NCI-H146 (cell line): Measurements from ENCODE around the gene FDPS.
"Not testable (repeated sequence)": the region's sequence is repeated elsewhere in the genome, so short reads cannot be mapped to it uniquely, and the experiment has no call there.

Experiments used
- DNase-seq: peaks from one replicate; lab custom pipeline; 2025; lab: John Stamatoyannopoulos, UW

Gene FDPS

GRCh38 chr1:155285631-155286044 is 23.0 kb upstream of the FDPS start:
- no peak for DNase-seq

- no peak for DNase-seq
Observed at GRCh38 chr1:155286544-155286943, 22.1 kb upstream of the FDPS start.

- DNase-seq, result no peak
Observed at GRCh38 chr1:155287987-155288543, 20.6 kb upstream of the FDPS start.

GRCh38 chr1:155291006-155291405 is 17.7 kb upstream of the FDPS start:
- not testable (repeated sequence) for DNase-seq

- DNase-seq, result no peak
Observed at GRCh38 chr1:155293086-155293749, 15.4 kb upstream of the FDPS start.

GRCh38 chr1:155294520-155295182 is 14.0 kb upstream of the FDPS start:
- no peak for DNase-seq

- peak; percentile 25 for DNase-seq
Observed at GRCh38 chr1:155295183-155295941, 13.3 kb upstream of the FDPS start.

- no peak for DNase-seq
Observed at GRCh38 chr1:155295942-155296267, 12.8 kb upstream of the FDPS start.

- no peak for DNase-seq
Observed at GRCh38 chr1:155296661-155297060, 12.0 kb upstream of the FDPS start.

- no peak for DNase-seq
Observed at GRCh38 chr1:155297384-155297783, 11.3 kb upstream of the FDPS start.

- no peak for DNase-seq
Observed at GRCh38 chr1:155300024-155300423, 8.6 kb upstream of the FDPS start.

GRCh38 chr1:155300553-155301329 is 7.9 kb upstream of the FDPS start:
- DNase-seq, result no peak

GRCh38 chr1:155301342-155301841 is 7.3 kb upstream of the FDPS start, which contains the start of gene PKLR:
PKLR (minus strand) TSS chr1:155301438; CDS start chr1:155301395, 43 bp downstream.
- DNase-seq, result no peak

GRCh38 chr1:155304558-155305063 is 4.1 kb upstream of the FDPS start:
- no peak for DNase-seq

GRCh38 chr1:155305881-155306391 is 2.7 kb upstream of the FDPS start:
- no peak for DNase-seq

GRCh38 chr1:155307247-155307740 is 1.4 kb upstream of the FDPS start:
- DNase-seq, result peak; percentile 39

GRCh38 chr1:155309423-155310021 is 856 bp downstream of the FDPS start:
- peak; percentile 13 for DNase-seq

GRCh38 chr1:155313261-155313660 is 4.6 kb downstream of the FDPS start:
- DNase-seq, result no peak

GRCh38 chr1:155316922-155317321 is 8.3 kb downstream of the FDPS start:
- DNase-seq, result no peak

GRCh38 chr1:155318082-155318481 is 9.4 kb downstream of the FDPS start:
- DNase-seq, result no peak

- DNase-seq, result no peak
Observed at GRCh38 chr1:155319536-155319935, 10.9 kb downstream of the FDPS start.
